ENCODE data around the gene FRS3. TPM values are rescaled to one million over a fixed set of nuclear protein-coding genes. Genes with fewer than 3 reads are reported as not detected.

Gene FRS3, protein sequence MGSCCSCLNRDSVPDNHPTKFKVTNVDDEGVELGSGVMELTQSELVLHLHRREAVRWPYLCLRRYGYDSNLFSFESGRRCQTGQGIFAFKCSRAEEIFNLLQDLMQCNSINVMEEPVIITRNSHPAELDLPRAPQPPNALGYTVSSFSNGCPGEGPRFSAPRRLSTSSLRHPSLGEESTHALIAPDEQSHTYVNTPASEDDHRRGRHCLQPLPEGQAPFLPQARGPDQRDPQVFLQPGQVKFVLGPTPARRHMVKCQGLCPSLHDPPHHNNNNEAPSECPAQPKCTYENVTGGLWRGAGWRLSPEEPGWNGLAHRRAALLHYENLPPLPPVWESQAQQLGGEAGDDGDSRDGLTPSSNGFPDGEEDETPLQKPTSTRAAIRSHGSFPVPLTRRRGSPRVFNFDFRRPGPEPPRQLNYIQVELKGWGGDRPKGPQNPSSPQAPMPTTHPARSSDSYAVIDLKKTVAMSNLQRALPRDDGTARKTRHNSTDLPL
- total RNA-seq: 0.32 and 1.1 TPM in 2 replicates

DNA sequence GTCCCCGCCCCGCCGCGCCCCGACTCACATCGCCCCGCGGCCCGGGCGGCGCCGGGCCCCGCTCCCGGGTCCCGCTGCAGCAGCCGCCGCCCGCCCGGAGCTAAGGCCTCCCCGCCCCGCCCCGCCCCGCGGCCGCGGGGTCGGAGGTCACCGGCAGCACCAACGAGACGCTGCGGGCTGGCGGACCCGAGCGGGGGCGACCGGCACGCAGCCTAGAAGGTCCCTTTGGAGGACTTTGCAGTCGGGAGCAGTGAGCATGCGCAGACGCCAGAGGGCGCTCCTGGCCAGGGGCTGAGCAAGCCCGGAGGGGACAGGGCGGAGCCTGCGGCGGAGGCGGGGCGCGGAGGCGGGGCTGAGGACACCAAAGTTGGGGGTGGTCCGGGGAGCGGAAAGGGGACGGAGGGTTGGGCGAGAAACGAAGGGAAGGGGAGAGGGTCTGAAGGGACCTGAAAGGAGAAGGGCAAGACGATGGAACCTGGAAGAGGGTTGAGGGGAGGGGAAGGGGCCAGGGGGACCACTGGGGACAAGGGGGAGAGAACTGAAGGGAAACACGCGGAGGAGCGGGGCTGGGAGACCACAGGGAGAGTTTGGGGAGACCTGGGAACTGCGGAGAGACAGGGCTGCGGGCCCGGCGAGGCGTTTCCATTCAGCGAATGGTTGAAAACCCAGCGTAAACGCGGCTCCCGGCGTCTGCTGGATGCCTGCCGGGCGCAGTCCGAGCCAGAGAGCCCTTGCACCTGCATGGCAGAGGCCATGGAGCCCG lies at the start of gene FRS3:
Gene FRS3 (minus strand): TSS at position 113 of the 763 bp plus-strand sequence. CDS start 2,913 bp downstream, outside the sequence.

GRCh38 chr6:41787219-41787917 lies 7.7 kb upstream of the FRS3 start, which contains the start of gene TOMM6:
Gene TOMM6 (plus strand): TSS chr6:41787694. CDS start chr6:41787698, 4 bp downstream.

GRCh38 chr6:41780551-41781365 lies 1.1 kb upstream of the FRS3 start, which contains the start of gene PRICKLE4:
Gene PRICKLE4 (plus strand): TSS chr6:41780782. CDS start chr6:41783474, 2,692 bp downstream.

DNA sequence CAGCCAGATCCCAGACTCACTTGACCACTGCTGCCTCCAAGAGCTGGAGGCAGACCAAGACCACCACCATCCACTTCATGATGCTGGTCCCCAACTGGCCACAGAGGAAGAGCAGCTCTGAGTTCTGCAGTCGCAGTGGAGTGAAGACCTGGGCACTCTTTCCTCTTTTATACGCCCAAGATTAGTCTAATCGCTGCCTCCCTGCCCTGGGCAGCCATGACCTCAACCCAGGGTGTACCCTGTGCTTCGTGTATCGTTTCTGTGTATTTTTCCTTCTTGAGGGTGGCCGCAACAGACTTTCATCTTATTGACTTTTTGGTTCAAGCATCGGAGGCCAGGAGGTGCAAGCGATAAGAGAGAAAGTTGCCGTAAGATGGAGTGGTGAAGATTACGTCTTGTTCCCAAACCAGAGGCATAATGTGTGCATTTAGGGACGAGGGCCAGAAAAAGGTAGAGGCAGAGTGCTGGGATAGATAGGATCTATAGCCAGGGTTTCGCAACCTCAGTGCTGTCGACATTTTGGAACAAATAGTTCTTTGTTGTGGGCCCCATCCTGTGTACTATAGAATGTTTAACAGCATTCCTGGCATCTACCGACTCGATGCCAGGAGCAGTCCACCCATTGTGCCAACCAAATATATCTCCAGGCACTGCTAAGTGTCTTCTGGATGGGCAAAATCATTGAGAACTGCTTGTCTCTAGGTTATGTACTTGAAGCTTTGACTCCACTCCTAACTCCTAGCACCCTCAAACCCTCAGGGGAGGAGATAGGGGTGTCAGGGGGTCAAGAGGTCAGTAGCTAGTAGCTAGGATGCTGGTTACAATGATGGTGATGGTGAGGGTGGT lies 32.2 kb downstream of the FRS3 start, which contains the start of gene PGC:
Gene PGC (minus strand): TSS at position 142 of the 846 bp plus-strand sequence. CDS start 63 bp downstream, at position 79.

DNA sequence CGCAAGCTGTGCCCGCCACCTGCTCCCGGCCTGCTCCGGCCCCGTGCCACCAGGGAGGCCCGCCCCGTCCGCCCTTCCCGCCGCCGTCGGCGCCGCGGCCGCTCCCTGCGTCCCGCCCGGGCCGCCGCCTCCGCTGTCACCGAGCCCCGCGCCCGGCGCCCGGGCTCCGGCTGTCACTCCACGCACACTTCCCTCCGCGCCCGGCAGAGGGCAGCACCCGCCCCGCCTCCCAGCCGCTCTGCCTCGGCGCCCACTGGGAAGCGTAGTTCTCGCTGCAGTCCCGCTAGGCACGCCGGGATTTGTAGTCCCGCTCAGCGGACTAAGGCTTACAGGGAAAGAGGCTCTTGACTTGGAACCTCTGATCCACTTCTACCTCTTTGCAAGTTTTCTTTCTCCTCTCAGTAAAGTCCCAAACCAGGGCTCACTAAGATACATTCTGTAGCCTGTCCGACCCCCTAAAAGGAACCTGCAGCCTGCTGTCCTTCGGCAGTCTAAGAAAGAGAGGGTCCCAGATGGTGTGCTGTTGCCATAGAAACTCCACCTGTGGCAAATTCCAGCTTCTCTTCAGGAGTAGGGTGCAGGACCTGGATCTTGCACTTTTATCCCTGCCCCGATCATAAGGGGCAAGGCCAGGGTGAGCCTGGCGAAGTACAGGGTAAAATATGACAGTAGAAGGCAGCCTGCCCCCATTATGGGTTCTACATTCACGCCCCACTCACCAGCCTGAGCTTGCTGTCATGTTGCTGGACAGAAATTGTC lies 44.1 kb downstream of the FRS3 start, which contains the start of gene TFEB:
Gene TFEB (minus strand): TSS at position 182 of the 759 bp plus-strand sequence. CDS start 44,395 bp downstream, outside the sequence.

Other genes with a start within 250 kb of the FRS3 start
- gene FOXP4, start 233.5 kb downstream of the FRS3 start, total RNA-seq: 1.9 and 2.9 TPM in 2 replicates
- gene MDFI, start 141.4 kb downstream of the FRS3 start, total RNA-seq: 42.7 and 56.5 TPM in 2 replicates
- gene TFEB, start 44.3 kb downstream of the FRS3 start, total RNA-seq: 2.3 and 4.0 TPM in 2 replicates
- gene PGC, start 32.5 kb downstream of the FRS3 start, total RNA-seq: not detected in 2 replicates
- gene PRICKLE4, start 882 bp upstream of the FRS3 start, total RNA-seq: 0.97 and 1.5 TPM in 2 replicates
- gene TOMM6, start 7.8 kb upstream of the FRS3 start, total RNA-seq: 145 and 163 TPM in 2 replicates
- gene USP49, start 115.5 kb upstream of the FRS3 start, total RNA-seq: 0.97 and 2.7 TPM in 2 replicates
- 34.1 and 54.7 TPM in 2 replicates for gene MED20, start 141.2 kb upstream of the FRS3 start, total RNA-seq
- 25.5 and 30.5 TPM in 2 replicates for gene BYSL, start 141.6 kb upstream of the FRS3 start, total RNA-seq
- 34.8 and 55.0 TPM in 2 replicates for gene CCND3, start 161.9 kb upstream of the FRS3 start, total RNA-seq

Measured in epithelial cell of umbilical artery (primary cell).